NCI-H2227 treated with DMSO at 0.1 percent for 48 hours (cell line): Measurements from ENCODE around the gene CGB5.
"Not testable (repeated sequence)": the region's sequence is repeated elsewhere in the genome, so short reads cannot be mapped to it uniquely, and the experiment has no call there.

Experiments used
- DNase-seq: peaks from one replicate; lab custom pipeline; 2025; lab: John Stamatoyannopoulos, UW

The CGB5 gene

DNA sequence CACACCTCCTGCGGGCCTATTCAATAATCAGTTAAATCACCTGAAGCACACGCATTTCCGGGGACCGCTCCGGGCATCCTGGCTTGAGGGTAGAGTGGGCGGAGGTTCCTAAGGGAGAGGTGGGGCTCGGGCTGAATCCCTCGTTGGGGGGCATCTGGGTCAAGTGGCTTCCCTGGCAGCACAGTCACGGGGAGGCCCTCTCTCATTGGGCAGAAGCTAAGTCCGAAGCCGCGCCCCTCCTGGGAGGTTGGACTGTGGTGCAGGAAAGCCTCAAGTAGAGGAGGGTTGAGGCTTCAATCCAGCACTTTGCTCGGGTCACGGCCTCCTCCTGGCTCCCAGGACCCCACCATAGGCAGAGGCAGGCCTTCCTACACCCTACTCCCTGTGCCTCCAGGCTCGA lies at the start of gene CGB5:
Gene CGB5, plus strand, starts transcription at position 301 of the 400 bp plus-strand sequence. CDS start 362 bp downstream, outside the sequence.
- not testable (repeated sequence) for DNase-seq

DNA sequence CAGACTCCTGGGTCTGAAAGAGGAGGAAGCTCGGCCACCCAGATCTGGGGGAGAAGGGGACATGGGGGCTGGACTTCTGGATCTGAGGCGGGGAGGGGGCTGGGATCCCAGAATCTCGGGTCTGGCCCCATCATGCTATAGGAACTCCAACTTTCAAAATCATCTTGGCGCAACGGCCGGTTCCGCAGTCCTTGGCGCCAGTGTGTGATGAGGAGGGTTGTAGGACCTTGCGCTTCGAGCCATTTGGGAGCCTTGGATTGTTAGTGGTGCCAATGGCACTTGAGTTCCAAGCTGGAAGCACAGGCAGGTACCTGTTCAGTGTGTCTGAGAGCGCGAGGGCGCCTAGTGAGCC lies 49.6 kb upstream of the CGB5 start:
- no peak for DNase-seq

DNA sequence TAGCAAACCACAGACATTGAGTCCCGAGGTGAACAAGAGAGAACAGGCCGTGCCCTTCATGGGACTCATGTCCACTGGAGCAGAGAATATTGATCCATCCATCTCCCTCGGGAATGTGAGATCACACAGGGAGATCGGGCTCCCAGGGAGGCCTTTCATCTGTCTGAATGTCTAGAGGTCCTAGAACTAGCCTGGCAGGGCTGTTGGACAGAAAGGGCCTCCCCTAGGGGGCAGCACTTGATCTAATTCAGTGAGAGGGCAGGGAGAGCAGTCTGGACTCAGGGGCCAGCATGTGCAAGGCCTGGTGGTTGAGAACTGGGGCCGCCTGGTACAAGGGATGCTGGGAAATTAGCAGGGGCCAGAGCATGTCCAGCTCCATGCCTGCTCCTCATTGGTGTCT lies 45.7 kb upstream of the CGB5 start:
- DNase-seq, result no peak

DNA sequence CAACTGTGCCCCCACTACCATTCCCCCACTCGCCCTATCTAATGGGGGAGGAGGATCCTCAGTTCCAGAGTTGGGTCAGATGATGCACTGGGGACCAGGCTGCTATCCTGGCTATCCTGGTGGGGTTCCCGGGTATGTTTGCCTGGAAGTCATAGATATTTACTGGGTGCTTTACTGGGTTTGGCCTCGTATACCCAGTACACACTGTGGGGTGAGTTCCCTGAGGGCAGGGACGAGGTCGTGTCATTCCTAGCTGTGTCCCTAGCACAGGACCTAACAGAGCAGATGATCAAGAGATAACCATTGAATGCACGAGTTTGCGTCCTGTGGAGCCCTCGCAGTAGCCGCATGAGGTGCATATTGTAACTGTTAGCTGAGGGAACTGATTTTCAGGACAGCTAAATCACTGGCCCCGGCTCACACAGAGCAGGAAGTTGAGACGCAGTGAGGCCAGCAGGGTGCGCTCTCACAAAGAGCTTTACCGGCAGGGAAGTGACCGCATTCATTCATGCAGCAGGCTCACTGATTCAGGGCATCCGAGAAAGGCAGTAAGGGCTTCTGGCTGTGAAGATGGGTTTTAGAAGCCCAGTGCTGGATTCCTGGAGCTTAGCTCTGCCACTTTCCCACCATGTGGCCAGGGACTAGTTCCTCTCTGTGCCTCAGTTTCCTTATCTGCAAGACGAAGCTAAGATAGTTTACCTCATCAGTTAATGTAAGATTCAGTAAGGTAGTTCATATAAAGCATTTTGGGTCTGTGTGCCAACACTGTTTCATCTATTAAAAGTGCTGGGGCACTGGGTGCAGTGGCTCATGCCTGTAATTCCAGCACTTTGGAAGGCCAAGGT lies 43.9 kb upstream of the CGB5 start:
- no peak for DNase-seq

DNA sequence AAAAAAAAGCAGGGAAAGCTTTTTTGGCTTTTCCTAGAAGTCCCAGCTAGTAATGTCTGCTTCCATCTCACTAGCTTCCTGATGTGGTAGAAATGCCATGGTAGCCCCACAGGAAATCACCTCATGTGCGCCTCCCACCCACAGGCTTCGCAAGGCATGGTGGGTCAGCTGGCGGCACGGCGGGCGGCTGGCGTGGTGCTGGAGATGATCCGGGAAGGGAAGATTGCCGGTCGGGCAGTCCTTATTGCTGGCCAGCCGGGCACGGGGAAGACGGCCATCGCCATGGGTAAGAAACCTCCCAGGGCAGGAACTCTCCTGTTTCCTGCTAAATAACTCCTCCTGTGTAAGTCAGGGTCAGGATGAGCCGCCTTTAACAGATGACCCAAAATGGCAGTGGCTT lies 39.5 kb upstream of the CGB5 start:
- no peak for DNase-seq

DNA sequence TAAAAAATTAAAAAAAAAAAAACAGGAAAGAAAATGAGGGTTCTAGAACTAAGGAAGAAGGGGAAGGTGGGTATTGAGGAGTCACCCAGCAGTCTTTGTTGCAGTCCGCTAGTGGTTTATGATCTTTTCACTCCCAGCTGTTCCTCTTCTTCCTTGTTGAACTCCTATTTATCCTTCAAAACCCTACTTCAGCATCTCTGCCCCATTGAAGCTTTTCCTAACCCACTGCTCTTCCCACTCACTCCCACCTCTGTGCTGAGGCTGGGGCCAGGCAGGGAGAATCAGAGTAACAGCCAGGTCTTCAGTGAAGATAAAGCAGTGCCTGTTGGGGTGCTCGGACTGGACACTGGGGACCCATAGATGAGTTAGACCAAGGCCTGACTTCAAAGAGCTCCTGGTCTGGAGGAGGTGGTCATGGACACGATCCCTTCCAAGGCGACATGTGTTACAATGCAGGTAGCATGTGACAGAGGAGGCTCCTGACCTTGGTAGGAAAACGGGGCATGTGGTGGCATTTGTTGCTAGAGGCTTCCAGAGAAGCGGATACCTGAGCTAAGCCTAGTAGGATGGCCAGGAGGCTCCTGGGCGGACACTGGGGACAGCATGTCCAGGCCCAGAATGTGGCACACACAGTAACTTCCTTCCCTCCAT lies 38.6 kb upstream of the CGB5 start:
- DNase-seq, result no peak

DNA sequence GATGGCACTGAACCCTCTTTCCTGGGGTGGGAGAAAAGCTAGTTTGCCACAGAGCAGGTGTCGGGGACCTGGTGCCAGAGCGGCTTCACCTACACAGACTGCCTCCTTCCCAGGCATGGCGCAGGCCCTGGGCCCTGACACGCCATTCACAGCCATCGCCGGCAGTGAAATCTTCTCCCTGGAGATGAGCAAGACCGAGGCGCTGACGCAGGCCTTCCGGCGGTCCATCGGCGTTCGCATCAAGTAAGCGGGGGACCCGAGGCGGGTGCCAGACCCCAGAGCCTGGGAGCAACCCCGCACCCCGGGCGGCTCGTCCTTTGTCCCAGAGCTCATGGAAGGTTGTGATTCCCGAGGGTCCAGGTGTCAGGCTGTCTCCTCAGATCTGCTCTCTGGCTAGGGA lies 36.7 kb upstream of the CGB5 start:
- no peak for DNase-seq

DNA sequence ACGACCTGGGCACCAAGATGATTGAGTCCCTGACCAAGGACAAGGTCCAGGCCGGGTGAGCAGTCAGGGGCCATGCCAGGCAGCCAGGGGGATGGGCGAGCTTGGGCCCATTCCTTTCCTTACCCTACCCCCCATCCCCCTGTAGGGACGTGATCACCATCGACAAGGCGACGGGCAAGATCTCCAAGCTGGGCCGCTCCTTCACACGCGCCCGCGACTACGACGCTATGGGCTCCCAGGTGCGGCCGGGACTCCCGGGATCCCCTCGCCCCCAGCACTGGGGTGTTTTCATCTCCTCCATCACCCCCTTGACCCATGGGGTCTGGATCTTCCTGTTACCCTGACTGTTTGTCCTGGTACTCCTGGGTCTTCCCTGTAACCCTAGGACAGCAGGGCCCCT lies 33.8 kb upstream of the CGB5 start:
- DNase-seq, result no peak

DNA sequence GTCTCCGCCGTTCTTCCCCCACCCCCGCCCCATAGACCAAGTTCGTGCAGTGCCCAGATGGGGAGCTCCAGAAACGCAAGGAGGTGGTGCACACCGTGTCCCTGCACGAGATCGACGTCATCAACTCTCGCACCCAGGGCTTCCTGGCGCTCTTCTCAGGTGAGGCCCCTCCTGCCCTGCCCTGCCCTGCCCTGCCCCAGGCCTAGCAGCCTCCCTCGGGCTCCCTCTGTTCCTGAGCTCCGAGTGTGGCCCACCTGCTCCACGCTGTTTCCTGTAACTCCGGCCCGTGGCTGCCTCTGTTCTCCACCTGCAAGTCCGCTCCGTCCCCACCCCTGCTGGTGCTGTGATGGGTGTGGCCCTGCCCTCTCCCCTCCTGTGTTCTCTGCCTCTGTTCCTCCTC lies 33.2 kb upstream of the CGB5 start:
- DNase-seq, result no peak

DNA sequence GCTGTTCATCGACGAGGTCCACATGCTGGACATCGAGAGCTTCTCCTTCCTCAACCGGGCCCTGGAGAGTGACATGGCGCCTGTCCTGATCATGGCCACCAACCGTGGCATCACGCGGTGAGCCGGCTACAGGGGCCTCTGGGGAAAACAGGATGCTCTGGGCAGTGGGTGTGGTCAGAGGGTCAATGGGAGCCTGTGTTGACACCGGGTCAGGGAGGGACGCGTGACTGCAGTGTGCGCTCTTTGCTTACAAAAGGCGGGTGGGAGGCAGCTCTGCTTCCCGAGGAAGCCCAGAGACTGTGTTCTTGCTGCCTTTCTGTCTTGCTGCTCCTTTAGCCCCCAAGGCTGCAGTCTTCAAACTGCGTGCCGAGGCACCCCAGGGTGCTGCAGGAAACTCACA lies 32.5 kb upstream of the CGB5 start:
- no peak for DNase-seq

DNA sequence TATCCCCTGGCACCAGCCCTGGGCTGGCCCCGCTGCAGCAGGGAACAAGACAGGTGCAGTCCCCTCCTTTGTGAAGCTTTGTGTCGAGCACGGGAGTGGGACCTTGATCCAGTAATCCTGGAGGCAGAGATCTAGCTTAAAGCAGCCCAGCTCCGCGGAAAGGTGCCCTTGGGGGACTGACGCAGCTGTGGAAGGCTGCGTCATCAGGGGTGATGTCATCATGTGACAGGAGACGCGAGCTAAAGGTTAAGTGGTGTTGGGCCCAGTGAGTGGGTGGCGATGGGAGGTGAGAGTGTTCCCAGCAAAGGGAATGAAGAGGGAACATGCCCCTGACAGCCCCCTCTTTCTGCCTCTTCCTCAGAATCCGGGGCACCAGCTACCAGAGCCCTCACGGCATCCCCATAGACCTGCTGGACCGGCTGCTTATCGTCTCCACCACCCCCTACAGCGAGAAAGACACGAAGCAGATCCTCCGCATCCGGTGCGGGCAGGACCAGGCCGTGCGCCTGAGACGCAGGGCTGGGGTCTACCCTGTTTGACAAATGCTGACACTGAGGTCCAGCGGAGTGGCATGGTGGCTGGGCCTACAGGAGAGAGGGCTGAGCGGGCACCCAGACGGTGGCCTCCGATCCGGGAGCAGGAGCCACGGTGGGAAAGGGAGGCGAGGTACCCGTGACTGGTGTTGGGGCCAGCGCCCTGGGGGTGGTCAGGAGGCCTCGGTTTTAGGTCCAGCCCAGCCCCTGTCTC lies 29.4 kb upstream of the CGB5 start:
- DNase-seq, result no peak

DNA sequence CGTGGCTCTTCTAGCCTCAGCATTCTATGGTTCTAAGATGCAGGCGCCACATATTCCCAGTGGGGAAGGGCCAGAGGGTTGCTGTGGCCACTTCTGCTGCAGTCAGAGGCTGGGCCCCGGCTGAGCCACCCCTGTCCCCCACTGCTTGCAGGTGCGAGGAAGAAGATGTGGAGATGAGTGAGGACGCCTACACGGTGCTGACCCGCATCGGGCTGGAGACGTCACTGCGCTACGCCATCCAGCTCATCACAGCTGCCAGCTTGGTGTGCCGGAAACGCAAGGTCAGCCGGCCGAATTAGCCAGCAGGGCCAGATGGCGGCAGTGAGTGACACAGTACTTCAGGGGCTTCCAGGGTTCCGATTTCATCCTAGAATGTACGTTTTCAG lies 28.8 kb upstream of the CGB5 start:
- DNase-seq, result no peak

DNA sequence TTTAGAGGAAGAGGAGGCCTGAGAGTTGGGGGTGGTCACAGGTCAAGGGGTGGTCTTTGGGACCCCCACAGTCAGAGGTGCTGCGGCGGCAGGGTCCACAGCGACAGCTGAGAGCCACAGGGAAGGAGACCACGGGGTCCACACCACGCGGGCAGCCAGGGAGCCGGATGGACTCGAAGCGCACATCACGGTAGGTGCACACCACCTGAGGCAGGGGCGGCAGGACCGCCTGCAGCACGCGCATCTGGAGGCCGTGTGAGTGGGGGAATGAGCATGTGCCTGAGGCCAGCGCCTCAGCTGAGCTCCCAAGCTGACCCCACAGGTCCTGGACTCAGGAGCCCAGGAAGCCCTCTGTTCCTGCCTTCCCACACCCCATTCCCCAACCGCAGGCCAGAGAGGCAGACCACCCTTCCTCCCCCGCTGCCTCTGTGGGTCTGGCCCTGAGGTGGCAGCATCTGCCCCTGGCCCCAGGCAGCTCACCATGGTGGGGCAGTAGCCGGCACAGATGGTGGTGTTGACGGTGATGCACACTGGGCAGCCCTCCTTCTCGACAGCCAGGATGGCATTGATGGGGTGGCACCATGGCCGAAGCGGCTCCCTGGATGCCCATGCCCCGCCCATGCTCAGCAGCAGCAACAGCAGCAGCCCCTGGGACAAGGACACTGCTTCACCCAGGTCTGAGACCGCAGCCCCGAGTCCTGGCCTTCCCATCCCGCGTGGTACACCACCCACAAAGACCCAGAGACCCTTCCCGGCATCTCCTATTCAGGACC lies 27.4 kb upstream of the CGB5 start:
- DNase-seq, result no peak

DNA sequence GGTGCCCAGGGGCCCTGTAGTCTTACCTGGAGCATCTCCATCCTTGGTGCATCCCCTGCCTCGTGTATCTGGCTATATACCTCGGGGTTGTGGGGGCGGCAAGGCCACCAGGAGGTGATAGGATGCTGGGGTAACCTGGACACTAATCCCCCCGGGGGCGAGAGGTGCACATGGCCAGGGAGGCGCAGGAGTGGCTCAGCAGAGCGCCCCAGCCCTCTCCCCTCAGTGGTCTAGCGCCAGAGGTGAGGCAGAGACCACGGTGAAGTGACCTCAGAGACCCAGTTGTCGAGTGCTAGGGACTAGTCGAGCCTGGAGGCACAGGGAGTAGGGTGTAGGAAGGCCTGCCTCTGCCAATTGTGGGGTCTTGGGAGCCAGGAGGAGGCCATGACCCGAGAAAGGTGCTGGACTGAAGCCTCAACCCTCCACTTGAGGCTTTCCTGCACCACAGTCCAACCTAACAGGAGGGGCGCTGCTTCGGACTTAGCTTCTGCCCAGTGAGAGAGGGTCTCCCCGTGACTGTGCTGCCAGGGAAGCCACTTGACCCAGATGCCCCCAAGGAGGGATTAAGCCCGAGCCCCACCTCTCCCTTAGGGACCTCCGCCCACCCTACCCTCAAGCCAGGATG lies 26.5 kb upstream of the CGB5 start, which contains the start of gene LHB:
Gene LHB, minus strand, starts transcription at position 51 of the 625 bp plus-strand sequence. Its CDS starts 10 bp downstream, at position 41.
- DNase-seq, result no peak

DNA sequence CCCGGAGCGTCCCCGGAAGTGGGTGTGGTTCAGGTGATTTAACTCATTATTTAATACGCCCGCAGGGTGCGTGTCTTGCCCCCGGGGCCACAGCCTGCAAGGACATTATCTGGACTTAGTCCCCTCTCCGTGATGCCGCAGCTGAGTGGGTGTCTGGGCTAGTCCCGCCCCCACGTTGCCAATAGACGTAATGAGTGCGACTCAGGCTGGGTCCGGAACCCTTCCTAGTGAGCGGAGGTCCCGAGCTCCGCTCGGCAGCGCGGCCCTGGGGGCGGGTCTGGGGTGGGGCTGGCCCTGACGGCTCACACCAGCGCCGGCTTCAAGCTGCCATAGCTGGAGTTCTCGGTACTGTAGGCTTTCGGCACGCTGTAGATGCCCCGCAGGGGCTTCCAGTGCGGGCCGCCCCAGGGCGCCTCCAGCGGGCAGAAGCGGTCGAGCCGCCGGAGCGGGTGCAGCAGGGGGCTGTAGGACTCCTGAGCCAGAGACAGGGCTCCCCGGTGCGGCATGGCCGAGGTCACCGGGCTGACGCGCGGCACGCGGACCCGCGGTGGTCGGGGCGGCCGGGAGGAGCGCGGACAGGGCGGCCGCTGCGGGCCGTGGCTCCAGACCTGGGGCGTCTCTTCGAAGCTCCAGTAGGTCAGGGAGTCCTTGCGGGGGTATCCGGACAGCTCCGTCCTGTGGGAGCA lies 25.8 kb upstream of the CGB5 start:
- peak; percentile 36 for DNase-seq

DNA sequence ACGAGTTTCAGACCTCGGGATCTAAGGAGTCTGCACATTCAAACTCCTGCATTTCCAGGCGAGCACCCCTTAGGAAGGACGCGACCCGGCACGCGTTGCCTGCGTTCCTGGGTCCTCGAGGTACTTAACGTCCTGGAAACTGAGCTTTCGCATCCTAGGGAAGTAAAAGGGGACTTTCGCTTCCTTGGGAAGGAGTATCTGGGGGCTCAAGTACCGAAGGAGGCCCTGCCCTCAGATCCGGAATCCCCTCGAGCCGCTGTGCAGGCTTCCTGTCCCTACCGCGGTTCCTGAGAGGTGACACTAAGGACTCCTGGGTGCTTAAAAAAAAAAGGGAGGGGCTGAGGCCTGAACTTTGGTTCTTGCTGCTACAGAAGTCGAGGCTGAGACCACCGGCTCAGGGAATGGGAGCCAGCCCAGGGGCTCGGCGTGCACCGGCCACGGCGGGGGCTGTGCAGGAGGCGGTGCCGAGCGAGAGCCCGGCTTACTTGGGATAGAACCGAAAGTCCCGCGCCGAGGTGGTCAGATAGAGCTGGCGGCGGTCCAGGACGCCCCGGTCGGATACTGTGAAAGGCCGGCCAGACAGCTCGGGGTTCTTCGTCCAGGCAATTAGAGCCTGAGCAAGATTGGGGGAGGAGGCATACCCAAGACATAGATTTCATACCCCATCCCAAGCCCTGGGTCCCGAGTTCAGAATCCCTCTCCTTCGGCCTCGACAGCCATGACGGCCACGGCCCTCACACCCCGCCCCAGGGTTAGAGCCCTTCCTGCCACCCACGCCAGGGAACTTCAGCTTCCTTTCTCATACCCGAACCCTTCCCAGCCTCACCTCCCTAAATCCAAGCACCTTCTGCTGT lies 25.0 kb upstream of the CGB5 start:
- DNase-seq, result not testable (repeated sequence)

DNA sequence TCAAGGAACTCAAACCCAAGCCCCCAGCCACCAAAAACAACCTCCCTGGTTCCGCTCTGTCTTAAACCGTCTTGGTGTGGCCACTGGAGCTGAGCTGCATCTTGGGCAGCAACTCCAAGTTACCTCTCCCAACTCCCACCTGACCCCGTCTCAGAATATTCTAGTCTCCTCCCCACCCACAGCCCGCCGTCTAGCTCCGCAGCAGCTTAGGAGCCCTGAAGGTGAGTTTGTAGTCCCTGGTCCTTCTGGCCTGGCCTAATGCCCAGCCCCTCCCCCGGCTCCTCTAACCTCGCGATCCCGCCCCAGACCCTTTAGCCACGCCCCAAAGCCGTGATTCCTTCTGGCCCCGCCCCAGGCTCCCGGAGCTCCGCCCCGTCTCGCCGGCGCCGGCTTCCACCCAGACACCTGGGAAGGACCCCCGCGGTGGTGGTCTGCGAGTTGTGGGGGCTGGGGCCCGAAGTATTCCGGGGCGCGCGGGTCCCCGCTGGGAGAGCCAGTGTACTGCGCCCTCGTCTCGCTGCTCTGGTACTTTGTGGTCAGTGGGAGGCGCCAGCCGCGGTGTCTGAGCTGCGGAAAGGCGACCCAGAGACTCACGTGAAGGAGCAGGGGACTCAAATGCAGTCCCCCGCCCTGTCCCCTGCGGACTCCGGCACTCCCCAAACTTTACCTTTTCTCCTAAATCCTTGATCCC lies 24.3 kb upstream of the CGB5 start:
- no peak for DNase-seq

DNA sequence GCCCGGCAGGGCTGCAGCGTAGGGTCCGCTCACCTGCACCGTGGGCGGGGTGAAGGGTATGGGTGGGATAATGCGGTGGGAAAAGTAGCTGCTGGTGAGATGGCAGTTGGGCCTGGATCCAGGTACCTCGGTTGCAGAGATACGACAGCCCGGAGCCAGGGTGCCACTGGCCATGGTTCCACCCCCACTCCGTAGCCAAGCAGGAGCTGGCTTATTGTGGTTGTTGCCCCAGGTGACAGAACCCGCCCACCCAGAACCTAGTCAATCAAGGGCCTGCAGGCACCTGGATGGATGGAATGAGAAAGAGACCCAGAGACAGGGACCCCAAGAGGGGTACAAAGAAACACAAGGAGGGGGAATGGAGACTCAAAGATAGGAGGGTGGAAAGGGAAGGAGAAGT lies 23.3 kb upstream of the CGB5 start:
- DNase-seq, result no peak
